Esophagus muscularis mucosa (tissue), 3 donors: ENCODE measurements around the gene DSP.

Experiments
- POLR2AphosphoS5 ChIP-seq, 2 donors: sonication (generic); formaldehyde crosslinking; IDR thresholded peaks; one replicate each; pipeline ENCODE4 v1.6.1; 2017; ENCODE audit warnings: antibody characterized with exemption in 2 of 2
- TF ChIP-seq, protein P1 (sequence below), 3 experiments: fragments of 200-600 bp in 2 of 3; fragments of 450-650 bp in 1 of 3; sonication (generic) in 2 of 3; IDR thresholded peaks; one replicate each; pipeline ENCODE4 v1.5.1; 2017 to 2019; ENCODE audit warnings: antibody characterized with exemption in 3 of 3, mild to moderate bottlenecking in 2 of 3, moderate library complexity in 1 of 3

DNA sequence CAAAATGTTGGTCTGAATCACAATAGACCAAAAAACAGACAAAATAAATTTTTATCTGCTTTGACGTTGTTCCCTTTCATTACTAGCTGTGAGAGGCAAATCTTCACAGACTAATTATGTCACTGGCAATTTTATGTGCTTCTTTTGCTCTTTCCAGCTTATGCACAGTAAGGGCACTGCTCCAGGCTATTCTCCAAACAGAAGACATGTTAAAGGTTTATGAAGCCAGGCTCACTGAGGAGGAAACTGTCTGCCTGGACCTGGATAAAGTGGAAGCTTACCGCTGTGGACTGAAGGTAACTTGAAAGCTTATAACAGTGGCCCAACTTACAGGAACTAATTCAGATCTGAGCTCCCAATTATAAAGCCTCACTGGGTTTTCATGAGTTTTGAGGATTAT is 33.0 kb downstream of the DSP start:
- TF ChIP-seq, protein P1, sequence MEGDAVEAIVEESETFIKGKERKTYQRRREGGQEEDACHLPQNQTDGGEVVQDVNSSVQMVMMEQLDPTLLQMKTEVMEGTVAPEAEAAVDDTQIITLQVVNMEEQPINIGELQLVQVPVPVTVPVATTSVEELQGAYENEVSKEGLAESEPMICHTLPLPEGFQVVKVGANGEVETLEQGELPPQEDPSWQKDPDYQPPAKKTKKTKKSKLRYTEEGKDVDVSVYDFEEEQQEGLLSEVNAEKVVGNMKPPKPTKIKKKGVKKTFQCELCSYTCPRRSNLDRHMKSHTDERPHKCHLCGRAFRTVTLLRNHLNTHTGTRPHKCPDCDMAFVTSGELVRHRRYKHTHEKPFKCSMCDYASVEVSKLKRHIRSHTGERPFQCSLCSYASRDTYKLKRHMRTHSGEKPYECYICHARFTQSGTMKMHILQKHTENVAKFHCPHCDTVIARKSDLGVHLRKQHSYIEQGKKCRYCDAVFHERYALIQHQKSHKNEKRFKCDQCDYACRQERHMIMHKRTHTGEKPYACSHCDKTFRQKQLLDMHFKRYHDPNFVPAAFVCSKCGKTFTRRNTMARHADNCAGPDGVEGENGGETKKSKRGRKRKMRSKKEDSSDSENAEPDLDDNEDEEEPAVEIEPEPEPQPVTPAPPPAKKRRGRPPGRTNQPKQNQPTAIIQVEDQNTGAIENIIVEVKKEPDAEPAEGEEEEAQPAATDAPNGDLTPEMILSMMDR (IDR thresholded peaks at IDR 0.05) = no peak
- no peak for TF ChIP-seq POLR2AphosphoS5 (IDR thresholded peaks at IDR 0.05)
